IMR-90 (cell line): Measurements from ENCODE around the gene ANKRD45. TPM values are rescaled to one million over a fixed set of nuclear protein-coding genes. Genes with fewer than 3 reads are reported as not detected.

Experiments used
- ATAC-seq: fragments of 200-7000 bp; cut with Tn5 transposase; 2 replicates; pipeline ENCODE4 v1.9.1; 2020; ENCODE audit warnings: low read depth, mild to moderate bottlenecking, moderate library complexity
- BruUV-seq: library from RNA; stranded (reverse); fragments of 400-500 nt; replicated peaks from 2 replicates; lab custom pipeline; 2021; lab: Mats Ljungman, UMichigan
- CTCF ChIA-PET: fragments of 300-600 bp; formaldehyde crosslinking; extraction: SDS; loops from one replicate; lab custom pipeline; 2021; ENCODE audit warnings: antibody characterized with exemption; lab: Yijun Ruan, JAX
- POLR2A ChIA-PET: fragments of 300-600 bp; sonication (Branson Sonifier 250); formaldehyde crosslinking; loops from one replicate; lab custom pipeline; 2022; ENCODE audit warnings: antibody characterized with exemption; ENCODE audit not compliant: unreplicated experiment; lab: Charles Lee
- DNase-seq: peaks from one replicate; pipeline ENCODE4 v3.0.0; 2013
- H2AFZ ChIP-seq: replicated peaks from 2 replicates; pipeline ENCODE3; 2013; ENCODE audit warnings: low read length, mild to moderate bottlenecking; ENCODE audit not compliant: poor library complexity
- H2AK5ac ChIP-seq: 2 replicates; pipeline ENCODE4 v1.6.1; 2013; ENCODE audit warnings: low read depth, low read length, inconsistent platforms
- H2AK9ac ChIP-seq: replicated peaks from 2 replicates; pipeline ENCODE3; 2013; ENCODE audit warnings: mild to moderate bottlenecking, low read depth, low read length, moderate library complexity; ENCODE audit not compliant: poor library complexity
- H2BK120ac ChIP-seq: 2 replicates; pipeline ENCODE4 v1.6.1; 2013; ENCODE audit warnings: low read depth, low read length, inconsistent platforms
- H2BK15ac ChIP-seq: 3 replicates; pipeline ENCODE4 v1.6.1; 2013; ENCODE audit warnings: low read depth, low read length, inconsistent platforms
- H2BK20ac ChIP-seq: 2 replicates; pipeline ENCODE4 v1.6.1; 2013; ENCODE audit warnings: low read depth, mild to moderate bottlenecking, inconsistent platforms, low read length, moderate library complexity
- H2BK5ac ChIP-seq: 2 replicates; pipeline ENCODE4 v1.6.1; 2013; ENCODE audit warnings: mild to moderate bottlenecking, low read depth, low read length, inconsistent platforms; ENCODE audit not compliant: poor library complexity, severe bottlenecking
- H3K14ac ChIP-seq: replicated peaks from 2 replicates; pipeline ENCODE4 v1.6.1; 2013; ENCODE audit warnings: low read depth, low read length, inconsistent platforms
- H3K18ac ChIP-seq: 2 replicates; pipeline ENCODE4 v1.6.1; 2013; ENCODE audit warnings: low read depth, low read length, control low read depth
- H3K23ac ChIP-seq: 2 replicates; pipeline ENCODE4 v1.6.1; 2013; ENCODE audit warnings: low read depth, low read length, inconsistent platforms
- H3K27ac ChIP-seq: 2 replicates; pipeline ENCODE4 v1.5.1; 2013; ENCODE audit warnings: mild to moderate bottlenecking, control low read depth, low read length; ENCODE audit not compliant: insufficient read depth
- H3K27me3 ChIP-seq: 2 replicates; pipeline ENCODE4 v1.6.1; 2013; ENCODE audit warnings: low read length; ENCODE audit not compliant: control insufficient read depth, insufficient read depth
- H3K36me3 ChIP-seq: 2 replicates; pipeline ENCODE4 v1.6.1; 2013; ENCODE audit warnings: low read length, mixed read lengths; ENCODE audit not compliant: control insufficient read depth, insufficient read depth
- H3K4ac ChIP-seq: 2 replicates; pipeline ENCODE4 v1.6.1; 2013; ENCODE audit warnings: low read depth, low read length, inconsistent platforms
- H3K4me1 ChIP-seq: 2 replicates; pipeline ENCODE4 v1.6.1; 2013; ENCODE audit warnings: low read length, mixed read lengths; ENCODE audit not compliant: control insufficient read depth, insufficient read depth
- H3K4me2 ChIP-seq: 2 replicates; pipeline ENCODE4 v1.6.1; 2013; ENCODE audit warnings: low read depth, mild to moderate bottlenecking, control low read depth, low read length, moderate library complexity
- H3K4me3 ChIP-seq: 2 replicates; pipeline ENCODE4 v1.5.1; 2013; ENCODE audit warnings: low read depth, mild to moderate bottlenecking, control low read depth, low read length, moderate library complexity; ENCODE audit not compliant: insufficient read depth
- H3K56ac ChIP-seq: 2 replicates; pipeline ENCODE4 v1.6.1; 2013; ENCODE audit warnings: low read length, inconsistent platforms; ENCODE audit not compliant: insufficient read depth; ENCODE audit errors: extremely low read depth
- H3K79me1 ChIP-seq, 2 experiments: 2 replicates each; pipeline ENCODE4 v1.6.1; 2013; ENCODE audit warnings: low read length in 2 of 2, inconsistent platforms in 1 of 2, low read depth in 1 of 2
- H3K9ac ChIP-seq: 2 replicates; pipeline ENCODE4 v1.6.1; 2013; ENCODE audit warnings: low read depth, low read length, control low read depth
- H3K9me1 ChIP-seq: 2 replicates; pipeline ENCODE4 v1.6.1; 2013; ENCODE audit warnings: low read length, inconsistent platforms; ENCODE audit not compliant: insufficient read depth
- H3K9me3 ChIP-seq: 2 replicates; pipeline ENCODE4 v1.6.1; 2013; ENCODE audit warnings: low read length; ENCODE audit not compliant: control insufficient read depth, insufficient read depth
- H4K20me1 ChIP-seq: 2 replicates; pipeline ENCODE4 v1.6.1; 2013; ENCODE audit warnings: low read length, inconsistent platforms; ENCODE audit not compliant: insufficient read depth
- H4K5ac ChIP-seq: 2 replicates; pipeline ENCODE4 v1.6.1; 2013; ENCODE audit warnings: mild to moderate bottlenecking, low read depth, low read length, control low read depth
- H4K8ac ChIP-seq, 2 experiments: 2 replicates each; pipeline ENCODE4 v1.6.1; 2013; ENCODE audit warnings: low read depth in 2 of 2, low read length in 2 of 2, control low read depth in 1 of 2, inconsistent platforms in 1 of 2
- H4K91ac ChIP-seq: 2 replicates; pipeline ENCODE4 v1.6.1; 2013; ENCODE audit warnings: low read depth, low read length, inconsistent platforms; ENCODE audit not compliant: insufficient read depth
- BHLHE40 ChIP-seq: fragments of 150-350 bp; IDR thresholded peaks from 2 replicates; pipeline ENCODE4 v1.6.1; 2016; ENCODE audit warnings: mild to moderate bottlenecking, low read depth, low read length
- CEBPB ChIP-seq: IDR thresholded peaks from 2 replicates; pipeline ENCODE4 v1.6.1; 2012; ENCODE audit warnings: low read depth, low read length, improper control_type of control experiment
- CHD1 ChIP-seq: IDR thresholded peaks from 2 replicates; pipeline ENCODE4 v1.6.1; 2012; ENCODE audit warnings: low read depth, low read length, improper control_type of control experiment
- CTCF ChIP-seq: conservative IDR thresholded peaks from 2 replicates; pipeline ENCODE4 v1.5.1; 2012; ENCODE audit warnings: mild to moderate bottlenecking, low read depth, low read length, improper control_type of control experiment
- ELK1 ChIP-seq: fragments of 150-350 bp; IDR thresholded peaks from 2 replicates; pipeline ENCODE4 v1.6.1; 2016; ENCODE audit warnings: low read depth, mild to moderate bottlenecking, low read length, moderate library complexity, borderline replicate concordance
- FOS ChIP-seq: fragments of 150-350 bp; IDR thresholded peaks from 2 replicates; pipeline ENCODE4 v1.6.1; 2016; ENCODE audit warnings: low read depth, low read length
- MAFK ChIP-seq: IDR thresholded peaks from 2 replicates; pipeline ENCODE4 v1.6.1; 2012; ENCODE audit warnings: low read depth, low read length, improper control_type of control experiment
- MAZ ChIP-seq: IDR thresholded peaks from 2 replicates; pipeline ENCODE4 v1.6.1; 2012; ENCODE audit warnings: low read depth, mild to moderate bottlenecking, low read length, improper control_type of control experiment, moderate library complexity, borderline replicate concordance
- MXI1 ChIP-seq: IDR thresholded peaks from 2 replicates; pipeline ENCODE4 v1.6.1; 2012; ENCODE audit warnings: low read depth, mild to moderate bottlenecking, low read length, moderate library complexity, borderline replicate concordance
- NFE2L2 ChIP-seq: fragments of 150-350 bp; IDR thresholded peaks from 2 replicates; pipeline ENCODE4 v1.6.1; 2016; ENCODE audit warnings: low read depth, mild to moderate bottlenecking, low read length
- POLR2A ChIP-seq: IDR thresholded peaks from 2 replicates; pipeline ENCODE4 v1.6.1; 2012; ENCODE audit warnings: mild to moderate bottlenecking, low read depth, low read length
- RAD21 ChIP-seq: IDR thresholded peaks from 2 replicates; pipeline ENCODE4 v1.6.1; 2012; ENCODE audit warnings: low read length, improper control_type of control experiment
- RCOR1 ChIP-seq: IDR thresholded peaks from 2 replicates; pipeline ENCODE4 v1.6.1; 2012; ENCODE audit warnings: mild to moderate bottlenecking, low read length, improper control_type of control experiment; ENCODE audit not compliant: insufficient replicate concordance
- RFX5 ChIP-seq: IDR thresholded peaks from 2 replicates; pipeline ENCODE4 v1.8.0; 2012; ENCODE audit warnings: low read depth, mild to moderate bottlenecking, low read length, moderate library complexity
- SMC3 ChIP-seq: fragments of 150-350 bp; IDR thresholded peaks from 2 replicates; pipeline ENCODE4 v1.6.1; 2016; ENCODE audit warnings: low read depth, mild to moderate bottlenecking, antibody characterized with exemption, low read length, moderate library complexity
- USF2 ChIP-seq: fragments of 150-350 bp; IDR thresholded peaks from 2 replicates; pipeline ENCODE4 v1.6.1; 2017; ENCODE audit warnings: mild to moderate bottlenecking, antibody characterized with exemption, low read length, low read depth
- dilution Hi-C: fragments of 300-500 bp; cut with HindIII; formaldehyde crosslinking; loops from one replicate; pipeline ENCODE4 v1.14.3; 2018; ENCODE audit warnings: low sequenced_read_pairs; ENCODE audit not compliant: unreplicated experiment
- in situ Hi-C: fragments of 300-500 bp; cut with MboI; formaldehyde crosslinking; loops from 3 replicates; pipeline ENCODE4 v1.14.3; 2019; ENCODE audit warnings: low sequenced_read_pairs, inconsistent platforms, mixed read lengths
- intact Hi-C: fragments of 100-400 bp; cut with micrococcal nuclease; formaldehyde crosslinking; loops from 2 replicates; pipeline ENCODE4 v1.10.0; 2022
- polyA plus RNA-seq, 3 experiments: library from polyadenylated mRNA; depleted of rRNA; stranded (reverse); fragments of >200 nt; gene quantifications; 2 replicates each; pipeline ENCODE4 v1.2.3, GENCODE V29; 2012; ENCODE audit warnings: low replicate concordance in 1 of 3
- total RNA-seq: library from RNA; depleted of rRNA; stranded (reverse); fragments of >200 nt; gene quantifications from 2 replicates; pipeline ENCODE4 v1.2.3, GENCODE V29; 2012

The ANKRD45 gene
- total and polyA plus RNA-seq, 2 of the 4 experiments (the other 2 are of a cell fraction), result under 0.01 TPM; not detected in 1

- H2BK15ac ChIP-seq, result no peak overlapping the region
- H4K8ac ChIP-seq, result no peak overlapping the region
- H3K36me3 ChIP-seq, result no peaks in the 10 kb centered on the region
- H3K9ac ChIP-seq, result no peak overlapping the region
- ChIA-PET CTCF (no interaction called here), POLR2A (no interaction called here)
- peaks cover 3% of the 10 kb centered on the region for H3K27me3 ChIP-seq
- H3K18ac ChIP-seq, result no peak overlapping the region
- no peak overlapping the region for H3K23ac ChIP-seq
- H3K9me1 ChIP-seq, result no peaks in the 10 kb centered on the region
- TF ChIP-seq POLR2A, result no peak
- no peak for TF ChIP-seq BHLHE40
- no peak for TF ChIP-seq RFX5
- TF ChIP-seq ELK1, result no peak
- no peak for TF ChIP-seq MXI1
- TF ChIP-seq MAZ, result no peak
- no peak for TF ChIP-seq CTCF
- TF ChIP-seq RCOR1, result no peak
- no peak for TF ChIP-seq USF2
- TF ChIP-seq MAFK, result no peak
- TF ChIP-seq FOS, result no peak
- TF ChIP-seq SMC3, result no peak
- no peak for TF ChIP-seq NFE2L2
- TF ChIP-seq CEBPB, result no peak
- no peak for TF ChIP-seq CHD1
- TF ChIP-seq RAD21, result no peak
- no peak overlapping the region for H2AFZ ChIP-seq
- H2AK9ac ChIP-seq, result no peak overlapping the region
- H3K14ac ChIP-seq, result no peak overlapping the region
- no peak overlapping the region for H3K27ac ChIP-seq
- H3K4me1 ChIP-seq, result no peaks in the 10 kb centered on the region
- BruUV-seq, result no TSS peak
- H3K4me3 ChIP-seq, result no peak overlapping the region
- no peak overlapping the region for H2AK5ac ChIP-seq
- no peak for ATAC-seq
- H3K4ac ChIP-seq, result no peak overlapping the region
- dilution Hi-C loops, result no loop called here
- no peak overlapping the region for H2BK5ac ChIP-seq
- no peak overlapping the region for H4K5ac ChIP-seq
- no peak for DNase-seq
- no peak overlapping the region for H2BK120ac ChIP-seq
- H2BK20ac ChIP-seq, result no peak overlapping the region
- H3K4me2 ChIP-seq, result no peak overlapping the region
- H4K91ac ChIP-seq, result no peak overlapping the region
- no peaks in the 10 kb centered on the region for H4K20me1 ChIP-seq
- no peaks in the 10 kb centered on the region for H3K79me1 ChIP-seq
- intact Hi-C loops, result no loop called here
- in situ Hi-C loops, result no loop called here
- no peak overlapping the region for H3K56ac ChIP-seq
- no peaks in the 10 kb centered on the region for H3K9me3 ChIP-seq
Measured at GRCh38 chr1:173693238-173693637, 23.6 kb upstream of the ANKRD45 start.
